Measurements from ENCODE around the gene SEZ6L. TPM values are rescaled to one million over a fixed set of nuclear protein-coding genes. Genes with fewer than 3 reads are reported as not detected.

Gene SEZ6L
- total and polyA plus RNA-seq, 10 of the 15 experiments (the other 5 are each of a cell fraction or from before 2014, with no cell fraction given), result not detected

DNA sequence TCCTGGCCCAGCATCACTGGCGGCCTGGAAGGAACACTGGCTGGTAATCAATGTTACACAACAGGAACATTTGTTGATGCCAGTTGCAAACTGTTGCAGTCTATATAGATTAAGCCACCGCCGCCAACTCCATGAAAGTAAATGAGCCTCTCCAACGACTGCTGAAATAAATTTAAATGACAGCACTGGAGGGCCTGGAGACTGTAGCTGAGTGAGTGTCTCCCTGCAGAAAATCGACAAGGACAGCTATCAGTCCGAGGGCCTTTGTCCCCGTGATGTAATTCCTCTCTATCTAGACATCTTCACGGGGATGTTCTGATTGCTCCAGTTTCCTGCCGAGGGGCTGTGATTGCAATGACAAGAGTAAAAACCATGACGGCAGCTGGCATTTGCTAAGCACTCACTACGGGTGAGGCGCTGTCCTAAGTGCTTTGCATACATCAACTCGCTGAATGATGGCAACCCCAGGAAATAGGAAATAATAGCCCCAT lies 120.4 kb downstream of the SEZ6L start:
- intact Hi-C loops (cut with micrococcal nuclease; ENCODE audit: unreplicated experiment), result loop anchor here (10.0 kb wide), 1 partner anchor 55 kb away; no protein-coding TSS in a partner anchor
- no peak overlapping the region for H3K9ac ChIP-seq (ENCODE audit: control insufficient read depth, insufficient read depth, low read length)
- ChIA-PET SMC1A (ENCODE audit: uncharacterized antibody, unreplicated experiment) (no interaction called here), RAD21 (ENCODE audit: unreplicated experiment) (no interaction called here), CTCF (no interaction called here), POLR2A (no interaction called here)
- TF ChIP-seq IKZF2 (IDR thresholded peaks at IDR 0.05) (no peak), CEBPB (IDR thresholded peaks at IDR 0.05; ENCODE audit: borderline replicate concordance in 1 of 2, low read depth in 2 of 2, low read length in 2 of 2) (no peak), SREBF1 (IDR thresholded peaks at IDR 0.05; ENCODE audit: low read length) (no peak), RUNX3 (IDR thresholded peaks at IDR 0.05; ENCODE audit: low read length) (no peak), HCFC1 (IDR thresholded peaks at IDR 0.05; ENCODE audit: low read length) (no peak), TCF3 (IDR thresholded peaks at IDR 0.05; ENCODE audit: borderline replicate concordance, insufficient read depth, low read depth, low read length) (no peak), TAF1 (IDR thresholded peaks at IDR 0.05; ENCODE audit: borderline replicate concordance, low read depth, low read length) (no peak), GATAD2B (conservative IDR thresholded peaks at IDR 0.05; ENCODE audit: low read depth) (no peak), HDAC2 (IDR thresholded peaks at IDR 0.05) (no peak), SPI1 (IDR thresholded peaks at IDR 0.05; ENCODE audit: borderline replicate concordance, insufficient read depth, low read depth, low read length) (no peak), POU2F2 (IDR thresholded peaks at IDR 0.05; ENCODE audit: borderline replicate concordance, low read depth, low read length) (no peak), TARDBP (IDR thresholded peaks at IDR 0.05; ENCODE audit: borderline replicate concordance) (no peak), SIN3A (IDR thresholded peaks at IDR 0.05; ENCODE audit: low read depth, low read length) (no peak), YBX1 (IDR thresholded peaks at IDR 0.05) (no peak), ZNF622 (IDR thresholded peaks at IDR 0.05) (no peak)
- TF ChIP-seq, protein P1, sequence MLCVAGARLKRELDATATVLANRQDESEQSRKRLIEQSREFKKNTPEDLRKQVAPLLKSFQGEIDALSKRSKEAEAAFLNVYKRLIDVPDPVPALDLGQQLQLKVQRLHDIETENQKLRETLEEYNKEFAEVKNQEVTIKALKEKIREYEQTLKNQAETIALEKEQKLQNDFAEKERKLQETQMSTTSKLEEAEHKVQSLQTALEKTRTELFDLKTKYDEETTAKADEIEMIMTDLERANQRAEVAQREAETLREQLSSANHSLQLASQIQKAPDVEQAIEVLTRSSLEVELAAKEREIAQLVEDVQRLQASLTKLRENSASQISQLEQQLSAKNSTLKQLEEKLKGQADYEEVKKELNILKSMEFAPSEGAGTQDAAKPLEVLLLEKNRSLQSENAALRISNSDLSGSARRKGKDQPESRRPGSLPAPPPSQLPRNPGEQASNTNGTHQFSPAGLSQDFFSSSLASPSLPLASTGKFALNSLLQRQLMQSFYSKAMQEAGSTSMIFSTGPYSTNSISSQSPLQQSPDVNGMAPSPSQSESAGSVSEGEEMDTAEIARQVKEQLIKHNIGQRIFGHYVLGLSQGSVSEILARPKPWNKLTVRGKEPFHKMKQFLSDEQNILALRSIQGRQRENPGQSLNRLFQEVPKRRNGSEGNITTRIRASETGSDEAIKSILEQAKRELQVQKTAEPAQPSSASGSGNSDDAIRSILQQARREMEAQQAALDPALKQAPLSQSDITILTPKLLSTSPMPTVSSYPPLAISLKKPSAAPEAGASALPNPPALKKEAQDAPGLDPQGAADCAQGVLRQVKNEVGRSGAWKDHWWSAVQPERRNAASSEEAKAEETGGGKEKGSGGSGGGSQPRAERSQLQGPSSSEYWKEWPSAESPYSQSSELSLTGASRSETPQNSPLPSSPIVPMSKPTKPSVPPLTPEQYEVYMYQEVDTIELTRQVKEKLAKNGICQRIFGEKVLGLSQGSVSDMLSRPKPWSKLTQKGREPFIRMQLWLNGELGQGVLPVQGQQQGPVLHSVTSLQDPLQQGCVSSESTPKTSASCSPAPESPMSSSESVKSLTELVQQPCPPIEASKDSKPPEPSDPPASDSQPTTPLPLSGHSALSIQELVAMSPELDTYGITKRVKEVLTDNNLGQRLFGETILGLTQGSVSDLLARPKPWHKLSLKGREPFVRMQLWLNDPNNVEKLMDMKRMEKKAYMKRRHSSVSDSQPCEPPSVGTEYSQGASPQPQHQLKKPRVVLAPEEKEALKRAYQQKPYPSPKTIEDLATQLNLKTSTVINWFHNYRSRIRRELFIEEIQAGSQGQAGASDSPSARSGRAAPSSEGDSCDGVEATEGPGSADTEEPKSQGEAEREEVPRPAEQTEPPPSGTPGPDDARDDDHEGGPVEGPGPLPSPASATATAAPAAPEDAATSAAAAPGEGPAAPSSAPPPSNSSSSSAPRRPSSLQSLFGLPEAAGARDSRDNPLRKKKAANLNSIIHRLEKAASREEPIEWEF (IDR thresholded peaks at IDR 0.05; ENCODE audit: insufficient replicate concordance, low read depth, low read length), result no peak
- TF ChIP-seq, protein P2, sequence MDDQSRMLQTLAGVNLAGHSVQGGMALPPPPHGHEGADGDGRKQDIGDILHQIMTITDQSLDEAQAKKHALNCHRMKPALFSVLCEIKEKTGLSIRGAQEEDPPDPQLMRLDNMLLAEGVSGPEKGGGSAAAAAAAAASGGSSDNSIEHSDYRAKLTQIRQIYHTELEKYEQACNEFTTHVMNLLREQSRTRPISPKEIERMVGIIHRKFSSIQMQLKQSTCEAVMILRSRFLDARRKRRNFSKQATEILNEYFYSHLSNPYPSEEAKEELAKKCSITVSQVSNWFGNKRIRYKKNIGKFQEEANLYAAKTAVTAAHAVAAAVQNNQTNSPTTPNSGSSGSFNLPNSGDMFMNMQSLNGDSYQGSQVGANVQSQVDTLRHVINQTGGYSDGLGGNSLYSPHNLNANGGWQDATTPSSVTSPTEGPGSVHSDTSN (IDR thresholded peaks at IDR 0.05; ENCODE audit: insufficient replicate concordance, low read depth, low read length), result no peak
- TF ChIP-seq, protein P3, sequence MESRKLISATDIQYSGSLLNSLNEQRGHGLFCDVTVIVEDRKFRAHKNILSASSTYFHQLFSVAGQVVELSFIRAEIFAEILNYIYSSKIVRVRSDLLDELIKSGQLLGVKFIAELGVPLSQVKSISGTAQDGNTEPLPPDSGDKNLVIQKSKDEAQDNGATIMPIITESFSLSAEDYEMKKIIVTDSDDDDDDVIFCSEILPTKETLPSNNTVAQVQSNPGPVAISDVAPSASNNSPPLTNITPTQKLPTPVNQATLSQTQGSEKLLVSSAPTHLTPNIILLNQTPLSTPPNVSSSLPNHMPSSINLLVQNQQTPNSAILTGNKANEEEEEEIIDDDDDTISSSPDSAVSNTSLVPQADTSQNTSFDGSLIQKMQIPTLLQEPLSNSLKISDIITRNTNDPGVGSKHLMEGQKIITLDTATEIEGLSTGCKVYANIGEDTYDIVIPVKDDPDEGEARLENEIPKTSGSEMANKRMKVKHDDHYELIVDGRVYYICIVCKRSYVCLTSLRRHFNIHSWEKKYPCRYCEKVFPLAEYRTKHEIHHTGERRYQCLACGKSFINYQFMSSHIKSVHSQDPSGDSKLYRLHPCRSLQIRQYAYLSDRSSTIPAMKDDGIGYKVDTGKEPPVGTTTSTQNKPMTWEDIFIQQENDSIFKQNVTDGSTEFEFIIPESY (IDR thresholded peaks at IDR 0.05), result no peak
- no peak for DNase-seq (ENCODE audit: low read depth, low spot score)
- H3K79me2 ChIP-seq (ENCODE audit: control insufficient read depth, insufficient read depth, low read length), result no peaks in the 10 kb centered on the region
- in situ Hi-C loops (cut with MboI), result no loop called here
- no peak for FAIRE-seq
- 43% methylated on average over 13 of the region's 13 CpGs for WGBS (ENCODE audit: insufficient coverage, insufficient replicate concordance, low lambda C conversion rate, missing lambda C conversion rate)
- no peaks in the 10 kb centered on the region for H3K36me3 ChIP-seq (ENCODE audit: control insufficient read depth in 2 of 2, insufficient read depth in 2 of 2, low read length in 1 of 2)
- H4K20me1 ChIP-seq (ENCODE audit: control insufficient read depth, insufficient read depth), result no peaks in the 10 kb centered on the region
- no peaks in the 10 kb centered on the region for H3K9me3 ChIP-seq (replicated peaks; ENCODE audit: control insufficient read depth, insufficient read depth, low read length)
- ATAC-seq, result no peak
- BruUV-seq (replicated peaks), result no TSS peak
- H3K27me3 ChIP-seq (replicated peaks in 1 of 2; ENCODE audit: control insufficient read depth in 2 of 2, insufficient read depth in 2 of 2, low read length in 1 of 2), result no peaks in the 10 kb centered on the region
- H3K4me2 ChIP-seq (ENCODE audit: control insufficient read depth, insufficient read depth), result no peak overlapping the region
- no peak overlapping the region for H3K4me3 ChIP-seq
- H3K4me1 ChIP-seq (ENCODE audit: control insufficient read depth, insufficient read depth, low read length), result peaks cover 3% of the 10 kb centered on the region; the same call in 1 of the 2 replicates
- H2AFZ ChIP-seq (ENCODE audit: control insufficient read depth, low read depth, low read length), result no peak overlapping the region
- H3K27ac ChIP-seq (ENCODE audit: control insufficient read depth, insufficient read depth), result no peak overlapping the region
